Stimulated activated CD4-positive, alpha-beta T cell treated with anti-CD3 and anti-CD28 coated beads, TNF-alpha, amount 100 ng/mL, for 1 hour (primary cell): ENCODE data around the gene TENM3.

Source experiments
- DNase-seq, 3 donors: peaks; one replicate each; pipeline ENCODE4 v3.0.0-alpha.2; 2020; ENCODE audit warnings: low read depth in 3 of 3, low spot score in 1 of 3

Gene TENM3

GRCh38 chr4:182448281-182449151 is 205.3 kb downstream of the TENM3 start:
- peak in 1 of 3 donors; percentile 16 for DNase-seq

- no peak for DNase-seq
Observed at GRCh38 chr4:182449186-182449929, 206.2 kb downstream of the TENM3 start.

- no peak for DNase-seq
Observed at GRCh38 chr4:182449930-182450439, 206.8 kb downstream of the TENM3 start.

GRCh38 chr4:182451441-182451840 is 208.2 kb downstream of the TENM3 start:
- no peak for DNase-seq

- DNase-seq, result no peak
Observed at GRCh38 chr4:182453830-182454229, 210.6 kb downstream of the TENM3 start.

GRCh38 chr4:182454440-182455013 is 211.3 kb downstream of the TENM3 start:
- no peak for DNase-seq

- no peak for DNase-seq
Observed at GRCh38 chr4:182465114-182465513, 221.9 kb downstream of the TENM3 start.

GRCh38 chr4:182465979-182466378 is 222.8 kb downstream of the TENM3 start:
- no peak for DNase-seq

GRCh38 chr4:182470215-182470614 is 227.0 kb downstream of the TENM3 start:
- DNase-seq, result no peak

- no peak for DNase-seq
Observed at GRCh38 chr4:182475539-182475938, 232.3 kb downstream of the TENM3 start.

GRCh38 chr4:182478475-182478874 is 235.3 kb downstream of the TENM3 start:
- DNase-seq, result no peak

GRCh38 chr4:182483685-182484084 is 240.5 kb downstream of the TENM3 start:
- DNase-seq, result no peak

GRCh38 chr4:182486881-182487280 is 243.7 kb downstream of the TENM3 start:
- DNase-seq, result no peak

GRCh38 chr4:182488896-182489295 is 245.7 kb downstream of the TENM3 start:
- DNase-seq, result no peak

- no peak for DNase-seq
Observed at GRCh38 chr4:182489607-182490006, 246.4 kb downstream of the TENM3 start.

GRCh38 chr4:182491719-182492118 is 248.5 kb downstream of the TENM3 start:
- no peak for DNase-seq

GRCh38 chr4:182492423-182492822 is 249.2 kb downstream of the TENM3 start:
- no peak for DNase-seq

- DNase-seq, result no peak
Observed at GRCh38 chr4:182493377-182493776, 250.2 kb downstream of the TENM3 start.

GRCh38 chr4:182494103-182494502 is 250.9 kb downstream of the TENM3 start:
- DNase-seq, result no peak

GRCh38 chr4:182495031-182495430 is 251.8 kb downstream of the TENM3 start:
- no peak for DNase-seq

GRCh38 chr4:182495645-182496385 is 252.6 kb downstream of the TENM3 start:
- DNase-seq, result no peak
